Kidney (tissue), 14 donors: ENCODE measurements around the gene SLC44A4. TPM values are rescaled to one million over a fixed set of nuclear protein-coding genes. Genes with fewer than 3 reads are reported as not detected.

Experiments used
- DNase-seq, 5 donors: peaks; one replicate each; pipeline ENCODE4 v3.0.0-alpha.2; 2013 to 2020
- FAIRE-seq: peaks from 2 replicates; lab custom pipeline; 2012; peaks lifted over from hg19 to GRCh38; lab: Jason Lieb, UNC
- H3K27ac ChIP-seq, 2 donors: one replicate each; pipeline ENCODE4 v1.7.0; 2013; ENCODE audit warnings: low read depth in 2 of 2, low read length in 2 of 2, inconsistent platforms in 1 of 2
- H3K27me3 ChIP-seq: one replicate; pipeline ENCODE4 v1.7.1; 2013; ENCODE audit warnings: low read length, inconsistent platforms; ENCODE audit not compliant: control insufficient read depth, insufficient read depth
- H3K36me3 ChIP-seq, 3 donors: one replicate each; pipeline versions ENCODE4 v1.7.0 to v1.7.1; 2013; ENCODE audit warnings: low read length in 3 of 3, control low read depth in 1 of 3, inconsistent platforms in 1 of 3; ENCODE audit not compliant: insufficient read depth in 3 of 3, control insufficient read depth in 2 of 3
- H3K4me1 ChIP-seq, 3 donors: one replicate each; pipeline versions ENCODE4 v1.7.0 to v1.7.1; 2013; ENCODE audit warnings: low read length in 3 of 3, inconsistent platforms in 1 of 3, low read depth in 1 of 3; ENCODE audit not compliant: control insufficient read depth in 2 of 3, insufficient read depth in 2 of 3
- H3K4me3 ChIP-seq, 3 donors: one replicate each; pipeline versions ENCODE4 v1.7.0 to v1.8.1; 2013; ENCODE audit warnings: low read length in 3 of 3, control low read depth in 1 of 3, inconsistent platforms in 1 of 3
- H3K9ac ChIP-seq, 3 donors: one replicate each; pipeline versions ENCODE4 v1.7.0 to v1.7.1; 2013; ENCODE audit warnings: low read length in 3 of 3, control low read depth in 1 of 3, inconsistent platforms in 1 of 3
- H3K9me3 ChIP-seq, 3 donors: one replicate each; pipeline versions ENCODE4 v1.7.0 to v1.7.1; 2013; ENCODE audit warnings: low read length in 3 of 3, control low read depth in 1 of 3, inconsistent platforms in 1 of 3; ENCODE audit not compliant: control insufficient read depth in 2 of 3, insufficient read depth in 1 of 3
- intact Hi-C: fragments of 100-400 bp; cut with DNase I; formaldehyde crosslinking; loops from one replicate; pipeline ENCODE4 v1.11.1; 2022
- polyA plus RNA-seq: library from polyadenylated mRNA; stranded (reverse); fragments of 350-450 nt; fragmentation: Illumina TruSeq; extraction: RNeasy Lipid Tissue Mini Kit (QIAGEN cat#74804); gene quantifications from one replicate; pipeline ENCODE4 v1.2.3, GENCODE V29; 2014; ENCODE audit warnings: low read depth, low replicate concordance; ENCODE audit not compliant: insufficient read depth
- total RNA-seq: library from RNA; stranded (reverse); fragmentation: NEBNext Ultra II Directional; extraction: Animal tissue kit (Norgen Biotek cat#: 25700); gene quantifications from one replicate; pipeline ENCODE4 v1.2.1, GENCODE V29; 2021
- TF ChIP-seq, protein P1 (sequence below): IDR thresholded peaks from 3 replicates; pipeline ENCODE4 v1.5.1; 2012; ENCODE audit warnings: mild to moderate bottlenecking, moderate library complexity, borderline replicate concordance; ENCODE audit not compliant: insufficient read depth; ENCODE audit errors: extremely low read depth
- donor health status: control.
- donor health status: control.
- donor health status: control.
- donor health status: control.
- donor health status: control.
- donor health status: DM: yes; HTN: yes; CAD: no.
- donor health status: Normal renal cell carcinoma (clear cell type).

Gene SLC44A4
- total and polyA plus RNA-seq, 2 donors from 2014 or later: 37.4 to 137 TPM

GRCh38 chr6:31896493-31896855 lies 17.7 kb upstream of the SLC44A4 start:
- DNase-seq (no peak), FAIRE-seq (no peak)
- intact Hi-C loops: no loop called here
- peak overlapping the region in 2 of 3 donors; percentile 6 to 56 for H3K9ac ChIP-seq
- H3K36me3 ChIP-seq: peaks cover 1 to 11% (median 5%) of the 10 kb centered on the region in 3 donors
- H3K27me3 ChIP-seq: no peaks in the 10 kb centered on the region
- H3K9me3 ChIP-seq: no peaks in the 10 kb centered on the region
- TF ChIP-seq, protein P1, sequence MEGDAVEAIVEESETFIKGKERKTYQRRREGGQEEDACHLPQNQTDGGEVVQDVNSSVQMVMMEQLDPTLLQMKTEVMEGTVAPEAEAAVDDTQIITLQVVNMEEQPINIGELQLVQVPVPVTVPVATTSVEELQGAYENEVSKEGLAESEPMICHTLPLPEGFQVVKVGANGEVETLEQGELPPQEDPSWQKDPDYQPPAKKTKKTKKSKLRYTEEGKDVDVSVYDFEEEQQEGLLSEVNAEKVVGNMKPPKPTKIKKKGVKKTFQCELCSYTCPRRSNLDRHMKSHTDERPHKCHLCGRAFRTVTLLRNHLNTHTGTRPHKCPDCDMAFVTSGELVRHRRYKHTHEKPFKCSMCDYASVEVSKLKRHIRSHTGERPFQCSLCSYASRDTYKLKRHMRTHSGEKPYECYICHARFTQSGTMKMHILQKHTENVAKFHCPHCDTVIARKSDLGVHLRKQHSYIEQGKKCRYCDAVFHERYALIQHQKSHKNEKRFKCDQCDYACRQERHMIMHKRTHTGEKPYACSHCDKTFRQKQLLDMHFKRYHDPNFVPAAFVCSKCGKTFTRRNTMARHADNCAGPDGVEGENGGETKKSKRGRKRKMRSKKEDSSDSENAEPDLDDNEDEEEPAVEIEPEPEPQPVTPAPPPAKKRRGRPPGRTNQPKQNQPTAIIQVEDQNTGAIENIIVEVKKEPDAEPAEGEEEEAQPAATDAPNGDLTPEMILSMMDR: no peak
- H3K4me3 ChIP-seq: peak overlapping the region in 2 of 3 donors; percentile 28 to 92
- H3K27ac ChIP-seq: no peak overlapping the region
- H3K4me1 ChIP-seq: peaks cover 4 to 15% (median 5%) of the 10 kb centered on the region in 3 donors

- H3K4me3 ChIP-seq: no peak overlapping the region
- intact Hi-C loops: no loop called here
- peaks cover 0 to 3% (median 0%) of the 10 kb centered on the region in 3 donors for H3K4me1 ChIP-seq
- TF ChIP-seq, protein P1: no peak
- H3K36me3 ChIP-seq: peaks cover 8 to 21% (median 10%) of the 10 kb centered on the region in 3 donors
- H3K9ac ChIP-seq: no peak overlapping the region
- FAIRE-seq: no peak
- no peaks in the 10 kb centered on the region for H3K27me3 ChIP-seq
- H3K27ac ChIP-seq: no peak overlapping the region
- DNase-seq: peak in 1 of 5 donors; percentile 69
- H3K9me3 ChIP-seq: no peaks in the 10 kb centered on the region
Measured at GRCh38 chr6:31892821-31893220, 14.0 kb upstream of the SLC44A4 start.

DNA sequence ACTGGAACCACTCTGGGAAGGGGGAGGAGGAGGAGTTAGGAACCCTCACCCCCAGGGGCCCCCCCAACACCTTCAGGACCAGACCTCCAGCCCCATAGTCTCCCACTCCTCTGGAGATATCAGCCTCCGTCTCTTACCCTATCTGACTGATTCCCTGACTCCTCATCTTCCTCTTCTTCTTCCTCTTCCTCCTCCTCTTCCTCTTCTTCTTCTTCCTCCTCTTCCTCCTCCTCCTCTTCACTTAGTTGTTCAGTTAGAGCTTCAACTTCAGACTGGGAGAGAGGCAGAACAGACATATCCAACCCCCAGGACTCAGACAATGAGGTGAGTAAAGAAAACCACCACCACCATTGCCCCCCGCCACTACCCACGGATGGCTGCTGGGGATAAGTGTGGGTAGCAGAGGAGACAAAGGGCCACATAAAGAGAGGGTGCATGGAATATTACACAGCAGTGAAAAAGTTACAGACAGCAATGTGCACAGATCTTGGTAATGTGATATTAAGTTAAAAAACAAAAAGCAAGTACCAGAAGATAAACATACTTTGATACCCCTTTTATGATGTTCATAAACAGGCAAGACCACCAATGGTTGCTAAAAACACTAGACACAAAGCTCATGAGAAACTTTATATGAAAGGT lies 10.7 kb upstream of the SLC44A4 start:
- no peak for FAIRE-seq

More for the DNA sequence above, 10.7 kb upstream of the SLC44A4 start:
- no peak overlapping the region for H3K9ac ChIP-seq
- intact Hi-C loops: no loop called here
- no peak for DNase-seq
- H3K27ac ChIP-seq: no peak overlapping the region
- no peaks in the 10 kb centered on the region for H3K9me3 ChIP-seq
- TF ChIP-seq, protein P1: no peak
- no peak overlapping the region for H3K4me3 ChIP-seq
- no peaks in the 10 kb centered on the region for H3K4me1 ChIP-seq
- H3K27me3 ChIP-seq: no peaks in the 10 kb centered on the region
- H3K36me3 ChIP-seq: peaks cover 8 to 32% (median 16%) of the 10 kb centered on the region in 3 donors
